HG03558 (cell line): ENCODE results near the gene ANXA3.
"Not testable (repeated sequence)": the region's sequence is repeated elsewhere in the genome, so short reads cannot be mapped to it uniquely, and the experiment has no call there.

Source experiments
- ATAC-seq: cut with Tn5 transposase; IDR thresholded peaks from one replicate; pipeline ENCODE4 v1.9.1; 2021; ENCODE audit warnings: moderate number of reproducible peaks; ENCODE audit not compliant: unreplicated experiment; ENCODE audit errors: extremely low read depth

Gene ANXA3

DNA sequence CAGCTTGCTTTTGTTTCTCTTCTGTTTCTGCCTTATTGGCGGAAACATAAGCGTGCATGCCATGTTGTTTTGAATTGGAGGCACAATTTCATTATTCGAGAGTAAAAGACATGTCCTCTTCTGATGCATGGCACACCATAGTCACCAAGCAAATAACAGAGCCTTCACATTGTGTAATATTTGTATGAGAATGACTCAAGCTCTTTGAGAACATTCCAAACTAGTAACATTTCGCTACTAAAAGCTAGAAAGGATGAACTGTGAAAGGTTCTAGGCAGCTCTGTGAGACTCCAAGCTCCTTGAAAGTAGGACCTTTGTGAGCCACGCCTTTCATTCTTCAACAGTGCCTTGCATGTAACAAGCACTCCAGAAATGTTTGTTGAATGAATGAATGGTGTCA is 9.2 kb upstream of the ANXA3 start:
- ATAC-seq: no peak

- no peak for ATAC-seq
Measured at GRCh38 chr4:78543424-78544125, 8.0 kb upstream of the ANXA3 start.

DNA sequence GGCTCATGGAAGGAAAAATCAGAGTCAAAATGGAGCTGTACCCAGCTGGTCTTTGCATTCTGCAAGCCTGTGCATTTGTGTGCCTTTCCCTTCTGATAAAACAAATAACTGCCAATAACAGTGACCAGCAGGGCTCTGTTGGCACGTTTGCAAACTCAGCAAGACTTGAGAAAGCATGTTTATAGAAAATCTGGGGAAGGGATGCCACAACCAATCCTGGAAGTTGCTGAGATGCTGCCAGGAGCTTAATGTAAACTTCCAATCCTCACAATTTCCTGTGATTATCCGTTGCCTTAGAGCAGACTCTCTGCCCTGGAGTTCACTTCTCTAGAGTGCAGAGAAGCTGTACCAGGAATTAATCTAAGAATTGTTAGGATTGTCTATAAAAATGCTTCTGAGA is 6.9 kb upstream of the ANXA3 start:
- ATAC-seq: no peak

DNA sequence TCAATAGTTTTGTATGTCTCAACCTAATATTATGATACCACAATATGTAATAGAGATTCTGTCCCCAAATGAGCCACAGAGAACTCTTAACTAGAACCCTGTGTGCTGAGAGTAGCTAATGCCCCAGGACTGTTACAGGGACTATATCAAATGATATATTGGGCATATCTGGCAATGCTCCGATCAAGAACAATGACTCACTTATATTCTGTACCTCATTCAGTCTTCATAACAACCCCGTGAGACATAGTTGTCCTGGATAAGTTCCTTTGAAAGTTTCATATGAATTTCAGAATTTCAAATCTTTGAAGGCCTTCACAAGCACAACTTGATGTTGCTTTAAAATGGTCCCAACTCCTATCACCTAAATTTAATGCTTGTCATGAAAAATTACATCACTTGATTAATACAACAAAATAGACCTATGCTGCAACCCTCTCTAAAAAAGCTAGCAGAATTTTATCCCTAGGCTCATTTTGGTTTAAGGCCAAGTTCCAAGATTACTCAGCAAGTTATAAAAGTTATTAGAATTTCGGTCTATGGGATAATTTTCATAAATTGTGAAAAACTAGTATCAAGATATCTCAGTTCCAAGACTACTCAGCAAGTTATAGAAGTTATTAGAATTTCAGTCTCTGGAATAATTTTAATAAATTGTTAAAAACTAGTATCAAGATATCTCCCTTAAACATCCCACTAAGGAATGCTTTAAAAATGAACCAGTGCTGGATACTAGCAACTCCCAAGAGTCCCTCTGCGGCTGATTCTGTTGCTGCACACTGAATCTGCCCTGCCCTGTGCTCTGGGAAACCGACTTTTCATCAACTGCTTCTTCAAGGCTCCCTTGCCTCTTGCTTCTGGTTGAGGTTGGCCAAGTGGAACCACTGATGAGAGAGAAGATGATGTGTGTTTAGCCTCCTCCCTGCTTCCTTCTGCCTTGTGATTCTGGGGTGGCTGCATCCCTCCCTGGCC is 6.0 kb upstream of the ANXA3 start:
- ATAC-seq: no peak

- ATAC-seq: not testable (repeated sequence)
Measured at GRCh38 chr4:78547899-78548298, 3.7 kb upstream of the ANXA3 start.

- not testable (repeated sequence) for ATAC-seq
Measured at GRCh38 chr4:78548889-78549288, 2.7 kb upstream of the ANXA3 start.

GRCh38 chr4:78552389-78553042 is 946 bp downstream of the ANXA3 start:
- ATAC-seq: no peak

DNA sequence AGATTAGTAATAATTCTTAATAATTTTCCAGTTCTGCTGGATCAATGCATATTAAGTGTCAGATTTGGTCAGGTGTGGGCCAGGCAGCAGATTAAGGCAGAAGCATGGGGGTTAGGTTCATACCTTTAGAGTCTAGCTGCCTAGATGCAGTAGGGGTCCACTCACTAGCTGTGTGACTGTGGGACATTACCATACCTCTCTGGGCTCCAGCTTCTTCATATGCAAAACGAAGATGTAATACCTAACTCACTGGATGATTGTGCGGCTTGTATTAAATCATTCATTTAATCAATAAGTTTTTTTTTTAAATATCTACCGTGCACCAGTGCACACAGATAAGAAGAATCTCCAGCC is 1.4 kb downstream of the ANXA3 start:
- no peak for ATAC-seq

DNA sequence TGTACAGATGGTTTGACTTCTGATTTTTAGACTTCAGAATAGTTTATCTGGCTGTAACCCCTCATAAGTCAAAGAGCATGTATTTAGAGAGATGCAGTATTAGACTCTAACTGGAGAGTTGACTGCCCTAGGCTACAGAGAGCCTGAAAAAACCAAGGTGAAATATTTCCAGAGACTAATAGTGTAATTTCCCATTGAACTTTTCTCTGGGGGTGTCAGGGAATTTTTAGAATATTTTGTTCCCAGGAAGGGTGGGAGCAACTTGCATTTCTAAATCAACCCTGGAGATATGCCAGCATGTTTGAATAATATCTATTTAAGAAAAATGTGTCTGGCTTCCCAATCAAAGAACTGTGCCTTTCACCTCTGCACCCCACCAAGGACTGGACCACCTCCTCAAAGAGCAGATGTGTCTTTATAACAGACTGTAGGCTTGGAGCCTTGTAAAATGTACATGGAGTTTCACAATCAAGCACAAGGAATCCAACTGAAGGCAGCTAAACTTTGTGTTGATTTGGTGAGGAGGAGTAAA is 2.0 kb downstream of the ANXA3 start:
- no peak for ATAC-seq

DNA sequence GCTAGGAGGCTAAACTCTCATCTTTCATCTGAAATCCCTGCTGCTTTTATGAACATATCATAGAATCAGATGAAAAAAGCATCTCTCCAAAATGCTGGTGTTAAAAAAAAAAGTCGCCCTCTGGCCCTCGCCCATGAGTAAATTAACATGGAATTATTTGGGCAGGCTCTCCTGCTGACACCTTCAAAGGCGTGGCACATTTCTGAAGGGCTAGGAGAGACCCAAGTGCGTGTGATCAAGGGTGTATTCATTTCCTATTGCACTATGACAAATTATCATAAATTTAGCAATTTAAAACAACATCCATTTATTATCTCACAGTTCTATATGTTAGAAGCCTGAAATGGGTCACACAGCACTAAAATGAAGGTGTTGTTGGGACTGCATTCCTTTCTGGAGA is 5.1 kb downstream of the ANXA3 start:
- ATAC-seq: no peak

DNA sequence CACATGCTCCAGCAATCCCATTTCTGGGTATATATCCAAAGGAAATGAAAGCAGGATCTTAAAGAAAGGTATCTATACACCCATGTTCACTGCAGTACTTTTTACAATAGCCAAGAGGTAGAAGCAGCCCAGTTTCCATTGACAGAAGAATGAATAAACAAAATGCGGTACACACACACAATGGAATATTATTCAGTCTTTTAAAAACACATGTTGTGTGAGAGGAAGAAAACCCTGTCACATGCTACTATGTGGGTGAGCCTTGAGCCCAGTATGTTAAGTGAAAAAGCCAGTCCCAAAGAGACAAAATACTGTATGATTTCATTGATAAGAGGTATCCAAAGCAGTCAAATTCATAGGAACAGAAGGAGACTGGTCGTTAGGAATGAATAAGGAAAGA is 6.3 kb downstream of the ANXA3 start:
- ATAC-seq: no peak

GRCh38 chr4:78558410-78558809 is 6.8 kb downstream of the ANXA3 start:
- no peak for ATAC-seq

GRCh38 chr4:78560296-78560963 is 8.9 kb downstream of the ANXA3 start:
- no peak for ATAC-seq

DNA sequence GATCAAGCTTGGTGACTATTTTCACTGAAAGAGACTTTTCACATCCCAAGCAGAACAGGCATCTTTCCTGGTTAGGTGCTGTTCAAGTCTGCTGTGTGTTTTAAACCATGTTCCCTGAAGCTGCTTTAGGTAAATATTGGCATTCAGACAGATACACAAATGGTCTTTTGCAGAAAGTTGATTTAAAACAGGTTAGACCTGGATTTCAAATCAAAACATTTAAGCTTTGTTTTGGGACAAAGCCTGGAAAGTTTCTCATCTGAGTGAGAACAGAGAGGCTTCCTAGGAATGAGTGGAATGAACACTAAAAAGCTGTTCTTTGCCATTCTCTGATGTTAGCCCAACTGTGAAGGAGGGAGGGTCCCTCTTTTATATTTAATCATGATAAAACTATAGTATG is 10.1 kb downstream of the ANXA3 start:
- ATAC-seq: no peak

GRCh38 chr4:78562687-78563086 is 11.1 kb downstream of the ANXA3 start:
- no peak for ATAC-seq

GRCh38 chr4:78565971-78566372 is 14.4 kb downstream of the ANXA3 start:
- ATAC-seq: no peak

- ATAC-seq: peak; percentile 44
Measured at GRCh38 chr4:78566834-78567499, 15.4 kb downstream of the ANXA3 start.

DNA sequence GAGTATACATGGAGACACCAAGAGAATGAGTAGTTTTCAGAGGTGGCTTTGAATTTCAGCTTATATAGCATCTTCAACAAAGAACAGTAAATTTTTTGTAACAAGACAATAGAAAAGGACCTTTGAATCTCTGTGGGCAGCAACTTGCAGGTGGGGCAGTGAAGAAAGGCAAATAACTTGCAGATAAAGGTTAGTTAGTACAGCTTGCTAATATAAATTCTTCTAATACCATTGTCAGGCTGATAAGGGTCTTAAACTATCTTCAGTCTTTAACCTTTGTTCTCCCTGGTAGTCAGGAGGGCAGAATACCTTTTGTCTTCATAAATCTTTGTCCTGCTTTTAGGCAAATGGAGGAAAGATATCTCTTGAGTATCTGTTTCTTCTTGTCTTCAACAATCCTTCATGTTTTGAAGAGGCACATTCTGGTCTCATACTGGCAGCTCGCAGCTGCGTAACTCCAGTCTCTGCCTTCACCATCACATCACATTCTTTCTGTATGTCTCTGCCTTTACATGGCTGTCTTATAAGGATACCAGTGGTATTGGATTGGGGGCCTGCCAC is 16.0 kb downstream of the ANXA3 start:
- no peak for ATAC-seq

DNA sequence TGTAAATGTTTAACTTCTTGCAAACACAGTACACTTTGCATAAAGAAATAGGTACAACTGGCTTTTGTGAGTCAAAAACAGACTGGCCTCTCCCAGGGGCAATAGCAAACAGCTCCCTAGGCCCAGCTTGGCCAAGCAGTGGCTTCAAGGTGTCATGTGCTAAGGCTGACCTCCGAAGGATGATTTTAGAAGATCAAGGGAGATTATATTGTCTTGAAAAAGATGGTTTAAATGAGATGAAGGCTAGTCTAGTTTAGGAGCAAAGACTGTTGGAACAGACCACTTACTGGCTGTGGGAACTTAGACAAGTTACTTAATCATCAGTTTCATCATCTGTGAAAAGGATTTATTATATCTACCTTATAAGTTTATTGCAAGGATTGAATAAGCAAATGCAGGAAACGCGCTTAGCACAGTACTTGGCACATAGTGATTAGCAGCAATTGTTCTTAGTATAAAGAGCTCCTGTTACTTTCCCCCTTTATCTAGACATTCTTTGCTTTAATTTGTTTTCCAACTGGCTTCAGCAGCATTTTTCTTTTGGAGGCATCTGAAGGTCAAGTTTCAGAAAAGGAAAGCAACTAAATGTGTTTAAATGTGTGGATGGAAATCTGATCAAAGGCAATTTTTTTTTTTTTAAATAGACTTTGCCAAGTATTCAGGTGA is 17.2 kb downstream of the ANXA3 start:
- peak; percentile 53 for ATAC-seq
